Coronary artery (tissue), 2 donors: Measurements from ENCODE around the gene RALGAPA2.

ENCODE experiments used
- DNase-seq: peaks from one replicate; pipeline ENCODE4 v3.0.0-alpha.2; 2017; ENCODE audit warnings: low spot score
- H3K27ac ChIP-seq, 2 donors: fragments of 200-600 bp; sonication (generic); one replicate each; pipeline ENCODE4 v1.5.1; 2016 to 2019
- H3K4me3 ChIP-seq: fragments of 200-600 bp; sonication (generic); 2 replicates; pipeline ENCODE4 v1.5.1; 2016; ENCODE audit warnings: mild to moderate bottlenecking, moderate library complexity
- CTCF ChIP-seq: fragments of 200-600 bp; sonication (generic); IDR thresholded peaks from one replicate; pipeline ENCODE4 v1.5.1; 2019; ENCODE audit warnings: antibody characterized with exemption

RALGAPA2 gene

DNA sequence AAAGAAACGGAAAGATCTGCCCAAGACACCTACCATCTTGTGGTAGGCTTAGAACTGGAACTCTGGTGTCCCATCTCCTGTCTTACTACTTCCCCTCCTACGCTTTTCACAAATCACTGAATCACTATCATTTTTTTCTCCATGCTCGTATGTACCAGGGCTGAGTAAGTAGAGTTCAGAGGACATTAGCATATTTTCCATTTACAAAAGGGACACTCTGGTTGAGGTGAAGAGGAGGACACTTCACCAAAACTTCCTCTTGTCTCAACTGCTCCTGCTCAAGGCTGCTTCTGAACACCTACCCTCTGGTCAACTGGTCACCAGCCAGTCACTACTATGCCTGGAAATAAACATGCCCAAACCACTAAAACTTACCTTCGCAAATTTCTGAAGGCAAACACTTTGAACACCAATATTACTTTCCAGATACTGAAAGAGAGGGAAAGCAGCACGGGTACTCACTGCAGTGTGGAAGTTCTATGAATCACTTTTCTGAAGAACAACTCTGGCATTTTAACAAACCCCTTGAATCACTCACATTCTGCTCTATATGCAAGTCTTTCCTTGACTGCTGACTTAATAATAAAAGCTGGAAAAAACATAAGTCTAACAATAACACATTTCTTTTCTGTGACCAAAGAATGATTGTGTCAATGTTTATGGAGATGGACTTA, 221.2 kb downstream of the RALGAPA2 start:
- no peak overlapping the region for H3K4me3 ChIP-seq
- no peak overlapping the region for H3K27ac ChIP-seq
- no peak for TF ChIP-seq CTCF

DNA sequence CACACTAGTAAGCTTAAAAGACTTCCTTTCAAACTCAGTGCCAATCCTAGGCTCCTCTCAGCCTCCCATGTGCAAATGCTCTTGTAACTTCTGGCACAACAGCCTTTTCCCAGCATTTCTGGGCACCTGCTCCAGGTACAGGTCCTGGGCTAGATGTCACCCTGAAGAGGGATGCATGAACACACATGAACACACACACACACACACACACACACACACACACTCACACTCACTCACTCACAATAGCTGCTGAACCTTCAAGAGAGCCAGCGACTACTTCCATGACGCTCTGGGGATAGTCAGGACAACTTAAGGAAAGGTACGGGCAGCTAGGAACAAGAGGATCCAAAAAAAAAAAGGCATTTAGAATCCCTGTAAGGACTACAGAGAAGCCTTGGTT, 221.8 kb downstream of the RALGAPA2 start:
- DNase-seq = no peak
- H3K27ac ChIP-seq = no peak overlapping the region
- no peak overlapping the region for H3K4me3 ChIP-seq
- no peak for TF ChIP-seq CTCF

More for the DNA sequence above, 221.2 kb downstream of the RALGAPA2 start:
- no peak for DNase-seq

DNA sequence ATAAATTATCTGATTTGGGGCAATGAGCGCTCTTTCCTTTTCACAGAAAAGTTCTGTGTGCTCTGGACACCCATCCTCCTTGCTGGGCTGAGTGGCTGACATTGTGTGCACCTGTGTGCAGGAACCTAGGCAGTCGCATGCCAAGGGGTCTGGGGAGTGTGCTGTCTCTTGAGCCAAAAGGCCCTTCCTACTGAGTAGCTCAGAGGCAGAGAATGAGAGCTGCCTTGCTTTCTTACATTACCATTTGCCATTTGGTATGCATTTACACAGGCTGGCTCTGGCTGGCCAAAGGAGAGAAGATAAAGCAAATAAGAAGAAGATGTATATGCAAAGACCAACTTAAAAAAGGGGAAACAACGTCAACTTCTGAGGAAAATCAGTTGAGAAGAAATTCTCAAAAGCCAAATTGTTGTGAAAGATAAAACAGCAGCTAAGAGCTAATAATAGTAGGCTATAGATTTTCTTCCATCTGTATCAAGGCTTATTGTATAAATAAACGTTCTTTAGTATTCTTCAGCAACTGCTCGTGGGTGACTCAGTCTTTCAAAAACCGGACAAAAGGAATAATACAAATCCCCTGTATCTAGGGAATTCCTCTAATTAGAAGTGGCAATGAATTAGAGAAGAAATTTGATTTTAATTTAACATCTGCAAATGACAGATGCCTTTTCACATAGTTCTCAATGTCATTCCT, 222.6 kb downstream of the RALGAPA2 start:
- DNase-seq = no peak
- no peak for TF ChIP-seq CTCF
- no peak overlapping the region for H3K4me3 ChIP-seq
- no peak overlapping the region for H3K27ac ChIP-seq

GRCh38 chr20:20489054-20489453, 223.4 kb downstream of the RALGAPA2 start:
- Histone ChIP-seq H3K27ac (no peak overlapping the region), H3K4me3 (no peak overlapping the region)
- TF ChIP-seq CTCF = no peak
- DNase-seq = no peak

GRCh38 chr20:20488388-20488787, 224.1 kb downstream of the RALGAPA2 start:
- TF ChIP-seq CTCF = no peak
- Histone ChIP-seq H3K4me3 (no peak overlapping the region), H3K27ac (no peak overlapping the region)
- DNase-seq = no peak

- DNase-seq = no peak
- no peak for TF ChIP-seq CTCF
- no peak overlapping the region for H3K4me3 ChIP-seq
- H3K27ac ChIP-seq = no peak overlapping the region
Observed at GRCh38 chr20:20487811-20488210, 224.6 kb downstream of the RALGAPA2 start.

DNA sequence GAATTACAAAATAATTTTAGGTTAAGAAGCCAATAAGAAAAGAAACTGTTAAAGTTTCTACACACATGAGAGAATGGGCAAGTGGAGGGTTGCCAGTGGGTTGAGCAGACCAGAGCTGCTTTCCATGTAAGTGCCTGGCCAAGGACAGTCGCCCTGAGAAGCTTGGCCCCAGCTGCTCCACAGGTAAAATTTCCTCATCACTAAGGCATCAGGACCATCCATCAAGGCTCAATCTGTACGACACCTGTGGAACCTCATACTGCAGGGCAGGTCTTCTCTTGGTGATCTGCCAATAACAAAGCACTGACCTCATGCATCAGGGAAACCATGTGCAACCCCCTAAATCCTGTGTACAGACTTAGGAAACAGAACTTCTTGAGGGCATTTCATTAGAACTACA, 229.1 kb downstream of the RALGAPA2 start:
- TF ChIP-seq CTCF = no peak
- no peak overlapping the region for H3K27ac ChIP-seq
- H3K4me3 ChIP-seq = no peak overlapping the region
- DNase-seq = no peak
